ENCODE data around the gene ITGB4.

DNA sequence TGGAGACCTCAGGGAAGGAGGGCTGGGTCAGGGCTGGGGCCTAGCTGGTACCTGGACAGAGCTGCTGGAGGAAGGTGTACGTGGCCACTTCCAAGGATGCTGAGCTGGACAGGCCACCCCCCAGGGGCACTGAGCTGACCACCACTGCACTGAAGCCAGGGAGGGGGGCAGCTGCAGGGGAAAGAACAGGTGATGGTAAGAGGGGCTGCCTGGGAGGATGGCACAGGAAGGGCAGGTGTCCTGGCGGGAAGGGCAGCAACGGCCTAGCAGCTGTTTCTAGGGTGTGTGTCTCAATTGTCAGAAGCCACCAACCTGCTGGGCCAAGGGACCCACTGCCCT lies 42.0 kb downstream of the ITGB4 start:
- TF ChIP-seq, protein P1, sequence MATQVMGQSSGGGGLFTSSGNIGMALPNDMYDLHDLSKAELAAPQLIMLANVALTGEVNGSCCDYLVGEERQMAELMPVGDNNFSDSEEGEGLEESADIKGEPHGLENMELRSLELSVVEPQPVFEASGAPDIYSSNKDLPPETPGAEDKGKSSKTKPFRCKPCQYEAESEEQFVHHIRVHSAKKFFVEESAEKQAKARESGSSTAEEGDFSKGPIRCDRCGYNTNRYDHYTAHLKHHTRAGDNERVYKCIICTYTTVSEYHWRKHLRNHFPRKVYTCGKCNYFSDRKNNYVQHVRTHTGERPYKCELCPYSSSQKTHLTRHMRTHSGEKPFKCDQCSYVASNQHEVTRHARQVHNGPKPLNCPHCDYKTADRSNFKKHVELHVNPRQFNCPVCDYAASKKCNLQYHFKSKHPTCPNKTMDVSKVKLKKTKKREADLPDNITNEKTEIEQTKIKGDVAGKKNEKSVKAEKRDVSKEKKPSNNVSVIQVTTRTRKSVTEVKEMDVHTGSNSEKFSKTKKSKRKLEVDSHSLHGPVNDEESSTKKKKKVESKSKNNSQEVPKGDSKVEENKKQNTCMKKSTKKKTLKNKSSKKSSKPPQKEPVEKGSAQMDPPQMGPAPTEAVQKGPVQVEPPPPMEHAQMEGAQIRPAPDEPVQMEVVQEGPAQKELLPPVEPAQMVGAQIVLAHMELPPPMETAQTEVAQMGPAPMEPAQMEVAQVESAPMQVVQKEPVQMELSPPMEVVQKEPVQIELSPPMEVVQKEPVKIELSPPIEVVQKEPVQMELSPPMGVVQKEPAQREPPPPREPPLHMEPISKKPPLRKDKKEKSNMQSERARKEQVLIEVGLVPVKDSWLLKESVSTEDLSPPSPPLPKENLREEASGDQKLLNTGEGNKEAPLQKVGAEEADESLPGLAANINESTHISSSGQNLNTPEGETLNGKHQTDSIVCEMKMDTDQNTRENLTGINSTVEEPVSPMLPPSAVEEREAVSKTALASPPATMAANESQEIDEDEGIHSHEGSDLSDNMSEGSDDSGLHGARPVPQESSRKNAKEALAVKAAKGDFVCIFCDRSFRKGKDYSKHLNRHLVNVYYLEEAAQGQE (IDR thresholded peaks at IDR 0.05; ENCODE audit: low read depth): no peak
- TF ChIP-seq CEBPB (IDR thresholded peaks at IDR 0.05): no peak

Measured in Ishikawa (cell line).